ENCODE results near the gene EIF5AL1.

- no peak for TF ChIP-seq EZH2 (IDR thresholded peaks at IDR 0.05; ENCODE audit: borderline replicate concordance, insufficient read depth, low read depth, low read length, poor library complexity, severe bottlenecking)
- no peak for TF ChIP-seq CTCF (IDR thresholded peaks at IDR 0.05)
Observed at GRCh38 chr10:79547973-79548372, 35.6 kb downstream of the EIF5AL1 start.
